ENCODE measurements around the gene NDST3.

Gene NDST3

GRCh38 chr4:118112117-118113046, 78.1 kb downstream of the NDST3 start:
- no peak for DNase-seq (ENCODE audit: low spot score in 2 of 2)
- Mint-ChIP-seq H3K27ac (no peak overlapping the region), H3K4me3 (peak overlapping the region; percentile 9), H3K36me3 (no peaks in the 10 kb centered on the region), H3K4me1 (no peaks in the 10 kb centered on the region), H3K9me3 (peaks cover 2% of the 10 kb centered on the region), H3K27me3 (no peaks in the 10 kb centered on the region)
- ATAC-seq (ENCODE audit: low read depth): no peak

- Mint-ChIP-seq H3K9me3 (peaks cover 2% of the 10 kb centered on the region), H3K27ac (no peak overlapping the region), H3K36me3 (no peaks in the 10 kb centered on the region), H3K4me1 (no peaks in the 10 kb centered on the region), H3K27me3 (no peaks in the 10 kb centered on the region), H3K4me3 (no peak overlapping the region)
- DNase-seq (ENCODE audit: low spot score in 2 of 2): no peak
- ATAC-seq (ENCODE audit: low read depth): peak; percentile 41
Measured at GRCh38 chr4:118113220-118113619, 78.9 kb downstream of the NDST3 start.

DNA sequence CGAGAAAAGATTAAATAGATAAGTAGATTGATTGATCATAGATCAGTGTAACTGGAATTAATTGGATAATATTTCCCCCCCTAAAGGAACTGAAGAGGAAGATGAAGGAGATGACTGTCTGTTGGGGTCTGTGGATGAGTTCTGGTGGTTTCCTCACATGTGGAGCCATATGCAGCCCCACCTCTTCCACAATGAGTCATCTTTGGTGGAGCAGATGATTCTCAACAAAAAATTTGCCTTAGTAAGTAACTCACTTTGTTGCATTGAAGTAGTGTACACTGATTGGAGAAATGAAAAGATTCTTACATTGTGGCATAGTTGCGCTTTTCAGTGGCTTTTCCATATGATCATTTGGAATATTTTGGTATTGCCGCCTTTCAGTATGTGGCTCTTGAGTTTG, 80.4 kb downstream of the NDST3 start:
- DNase-seq (ENCODE audit: low spot score in 2 of 2): no peak
- Mint-ChIP-seq H3K4me1 (no peaks in the 10 kb centered on the region), H3K36me3 (no peaks in the 10 kb centered on the region), H3K27me3 (no peaks in the 10 kb centered on the region), H3K27ac (no peak overlapping the region), H3K9me3 (peaks cover 2% of the 10 kb centered on the region), H3K4me3 (no peak overlapping the region)
- ATAC-seq (ENCODE audit: low read depth): no peak

GRCh38 chr4:118120120-118120760, 86.0 kb downstream of the NDST3 start:
- H3K9me3 Mint-ChIP-seq: peaks cover 3% of the 10 kb centered on the region
- no peak for DNase-seq (ENCODE audit: low spot score in 2 of 2)
- no peak overlapping the region for H3K27ac Mint-ChIP-seq
- ATAC-seq (ENCODE audit: low read depth): no peak
- H3K36me3 Mint-ChIP-seq: no peaks in the 10 kb centered on the region
- no peaks in the 10 kb centered on the region for H3K4me1 Mint-ChIP-seq
- no peaks in the 10 kb centered on the region for H3K27me3 Mint-ChIP-seq
- H3K4me3 Mint-ChIP-seq: no peak overlapping the region

- no peaks in the 10 kb centered on the region for H3K36me3 Mint-ChIP-seq
- H3K4me3 Mint-ChIP-seq: no peak overlapping the region
- H3K4me1 Mint-ChIP-seq: no peaks in the 10 kb centered on the region
- no peak overlapping the region for H3K27ac Mint-ChIP-seq
- ATAC-seq (ENCODE audit: low read depth) (no peak), DNase-seq (ENCODE audit: low spot score in 2 of 2) (no peak)
- H3K9me3 Mint-ChIP-seq: peaks cover 9% of the 10 kb centered on the region
- H3K27me3 Mint-ChIP-seq: no peaks in the 10 kb centered on the region
Measured at GRCh38 chr4:118124997-118125396, 90.7 kb downstream of the NDST3 start.

DNA sequence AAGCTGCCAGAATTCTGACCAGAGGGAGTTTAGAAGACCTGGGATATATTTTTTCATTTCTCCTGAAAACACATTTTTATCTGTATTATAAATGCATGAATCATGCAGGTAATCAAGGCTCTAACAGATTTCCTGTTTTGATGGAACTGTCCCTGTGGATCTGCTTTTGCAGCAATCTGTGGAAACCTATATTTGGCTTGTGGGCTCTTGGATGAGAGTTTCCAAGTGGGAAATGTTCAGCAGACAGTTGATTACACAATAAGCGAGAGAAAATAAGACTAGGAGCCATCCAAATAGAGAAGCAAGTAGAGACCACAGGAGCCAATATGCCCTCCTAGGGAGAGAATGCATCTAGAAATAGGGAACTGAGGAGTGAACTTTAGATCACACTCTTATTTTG, 105.0 kb downstream of the NDST3 start:
- no peak for ATAC-seq (ENCODE audit: low read depth)
- no peaks in the 10 kb centered on the region for H3K36me3 Mint-ChIP-seq
- no peak overlapping the region for H3K27ac Mint-ChIP-seq
- H3K4me1 Mint-ChIP-seq: no peaks in the 10 kb centered on the region
- no peak overlapping the region for H3K4me3 Mint-ChIP-seq
- DNase-seq (ENCODE audit: low spot score in 2 of 2): no peak
- H3K9me3 Mint-ChIP-seq: peaks cover 4% of the 10 kb centered on the region
- no peaks in the 10 kb centered on the region for H3K27me3 Mint-ChIP-seq

DNA sequence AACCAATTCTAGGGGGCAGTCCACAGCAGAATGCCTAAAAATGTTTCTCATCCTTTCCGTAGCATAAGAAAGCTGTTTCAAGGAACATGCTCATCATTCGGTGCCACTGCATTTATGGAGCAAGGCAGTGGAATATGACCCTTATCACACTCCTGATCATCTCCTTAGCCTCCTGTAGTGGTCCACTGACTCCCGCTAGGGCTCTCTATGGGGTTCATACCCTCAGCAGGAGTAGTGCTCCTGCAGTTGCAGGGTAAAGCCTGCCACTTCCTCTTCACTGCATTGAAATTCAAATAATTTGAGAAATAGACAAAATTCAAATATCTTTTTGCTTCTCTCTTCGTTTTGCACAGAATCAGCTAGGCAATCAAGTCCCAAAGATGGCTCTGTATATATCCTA, 107.0 kb downstream of the NDST3 start:
- no peaks in the 10 kb centered on the region for H3K4me1 Mint-ChIP-seq

DNA sequence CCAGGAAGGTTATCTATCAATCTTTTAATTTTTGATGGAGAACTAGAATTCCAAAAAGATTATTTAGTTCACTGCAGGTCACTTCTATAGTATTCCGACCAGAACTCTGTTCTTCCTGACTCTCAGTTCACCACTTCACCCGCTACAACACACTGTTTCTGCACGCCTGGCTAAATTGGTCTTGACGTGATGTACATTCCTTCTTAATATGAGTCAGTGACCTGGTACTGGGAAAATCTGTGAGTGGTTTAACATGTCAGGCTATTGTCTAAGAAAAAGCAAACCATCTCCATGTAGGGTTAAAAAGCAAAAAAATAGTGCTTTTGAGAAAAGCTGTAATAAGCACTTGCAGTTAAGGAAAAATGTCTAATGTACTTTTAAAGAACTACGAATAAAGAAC, 120.4 kb downstream of the NDST3 start:
- ATAC-seq (ENCODE audit: low read depth) (no peak), DNase-seq (ENCODE audit: low spot score in 2 of 2) (no peak)
- Mint-ChIP-seq H3K27ac (no peak overlapping the region), H3K27me3 (no peaks in the 10 kb centered on the region), H3K4me1 (no peaks in the 10 kb centered on the region), H3K4me3 (no peak overlapping the region), H3K9me3 (peaks cover 5% of the 10 kb centered on the region), H3K36me3 (no peaks in the 10 kb centered on the region)

More for the DNA sequence above, 107.0 kb downstream of the NDST3 start:
- Mint-ChIP-seq H3K9me3 (peaks cover 4% of the 10 kb centered on the region), H3K27me3 (no peaks in the 10 kb centered on the region), H3K36me3 (no peaks in the 10 kb centered on the region), H3K27ac (no peak overlapping the region), H3K4me3 (no peak overlapping the region)
- ATAC-seq (ENCODE audit: low read depth) (no peak), DNase-seq (ENCODE audit: low spot score in 2 of 2) (no peak)

DNA sequence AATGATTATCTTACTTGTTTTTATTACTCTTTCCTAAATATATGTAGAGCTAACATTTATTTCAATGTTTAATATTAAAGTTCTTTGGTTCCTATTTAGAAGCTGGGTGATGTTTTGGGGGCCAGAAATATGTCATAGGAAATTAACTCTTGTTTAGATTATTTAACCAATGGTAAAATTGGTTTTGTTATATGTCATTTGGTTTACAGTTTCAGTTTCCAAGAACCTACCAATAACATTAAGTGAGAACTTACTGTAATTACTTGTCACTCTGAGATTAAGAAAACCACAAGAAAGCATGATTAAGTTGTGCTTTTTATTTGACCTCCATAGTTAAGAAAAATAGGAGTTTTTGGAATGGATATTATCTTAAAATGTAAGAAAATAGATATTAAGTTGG, 121.2 kb downstream of the NDST3 start:
- ATAC-seq (ENCODE audit: low read depth): no peak
- peaks cover 9% of the 10 kb centered on the region for H3K9me3 Mint-ChIP-seq

GRCh38 chr4:118158763-118159375, 124.6 kb downstream of the NDST3 start:
- DNase-seq (ENCODE audit: low spot score in 2 of 2): no peak
- H3K4me3 Mint-ChIP-seq: no peak overlapping the region
- no peaks in the 10 kb centered on the region for H3K4me1 Mint-ChIP-seq
- no peak for ATAC-seq (ENCODE audit: low read depth)
- H3K27me3 Mint-ChIP-seq: no peaks in the 10 kb centered on the region
- no peaks in the 10 kb centered on the region for H3K36me3 Mint-ChIP-seq
- no peak overlapping the region for H3K27ac Mint-ChIP-seq
- H3K9me3 Mint-ChIP-seq: peaks cover 9% of the 10 kb centered on the region

More for the DNA sequence above, 121.2 kb downstream of the NDST3 start:
- Mint-ChIP-seq H3K27me3 (no peaks in the 10 kb centered on the region), H3K4me1 (no peaks in the 10 kb centered on the region), H3K4me3 (no peak overlapping the region), H3K36me3 (no peaks in the 10 kb centered on the region), H3K27ac (no peak overlapping the region)
- no peak for DNase-seq (ENCODE audit: low spot score in 2 of 2)

GRCh38 chr4:118167306-118167705, 133.0 kb downstream of the NDST3 start:
- Mint-ChIP-seq H3K4me3 (no peak overlapping the region), H3K36me3 (no peaks in the 10 kb centered on the region), H3K27me3 (no peaks in the 10 kb centered on the region), H3K9me3 (peaks cover 5% of the 10 kb centered on the region), H3K27ac (no peak overlapping the region), H3K4me1 (no peaks in the 10 kb centered on the region)
- ATAC-seq (ENCODE audit: low read depth): no peak
- DNase-seq (ENCODE audit: low spot score in 2 of 2): no peak

DNA sequence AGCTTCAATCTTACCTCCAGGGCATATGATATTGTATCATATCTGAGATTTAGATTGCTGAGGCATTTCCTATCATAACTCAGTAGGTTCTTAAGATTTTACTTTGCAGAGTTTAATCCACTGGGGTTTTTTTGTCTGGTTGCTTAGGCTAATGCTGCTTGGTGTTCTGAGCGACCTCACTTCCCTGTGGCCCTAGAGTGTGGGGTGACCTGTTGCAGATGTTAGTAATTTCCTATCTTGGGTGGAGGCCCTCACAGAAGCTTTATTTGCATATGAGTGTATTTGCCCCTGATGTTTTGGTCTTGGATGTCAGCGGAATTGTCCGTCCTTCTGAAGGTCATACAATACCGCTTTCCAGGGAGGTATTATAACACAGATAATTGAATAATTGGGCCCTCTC, 137.1 kb downstream of the NDST3 start:
- DNase-seq (ENCODE audit: low spot score in 2 of 2) (no peak), ATAC-seq (ENCODE audit: low read depth) (no peak)
- H3K36me3 Mint-ChIP-seq: no peaks in the 10 kb centered on the region
- no peak overlapping the region for H3K27ac Mint-ChIP-seq
- no peaks in the 10 kb centered on the region for H3K9me3 Mint-ChIP-seq
- H3K27me3 Mint-ChIP-seq: no peaks in the 10 kb centered on the region
- no peak overlapping the region for H3K4me3 Mint-ChIP-seq
- H3K4me1 Mint-ChIP-seq: no peaks in the 10 kb centered on the region

- Mint-ChIP-seq H3K4me1 (no peaks in the 10 kb centered on the region), H3K27ac (no peak overlapping the region), H3K27me3 (no peaks in the 10 kb centered on the region), H3K4me3 (no peak overlapping the region), H3K9me3 (no peaks in the 10 kb centered on the region), H3K36me3 (no peaks in the 10 kb centered on the region)
- ATAC-seq (ENCODE audit: low read depth): no peak
- DNase-seq (ENCODE audit: low spot score in 2 of 2): no peak
Measured at GRCh38 chr4:118173126-118173525, 138.8 kb downstream of the NDST3 start.

DNA sequence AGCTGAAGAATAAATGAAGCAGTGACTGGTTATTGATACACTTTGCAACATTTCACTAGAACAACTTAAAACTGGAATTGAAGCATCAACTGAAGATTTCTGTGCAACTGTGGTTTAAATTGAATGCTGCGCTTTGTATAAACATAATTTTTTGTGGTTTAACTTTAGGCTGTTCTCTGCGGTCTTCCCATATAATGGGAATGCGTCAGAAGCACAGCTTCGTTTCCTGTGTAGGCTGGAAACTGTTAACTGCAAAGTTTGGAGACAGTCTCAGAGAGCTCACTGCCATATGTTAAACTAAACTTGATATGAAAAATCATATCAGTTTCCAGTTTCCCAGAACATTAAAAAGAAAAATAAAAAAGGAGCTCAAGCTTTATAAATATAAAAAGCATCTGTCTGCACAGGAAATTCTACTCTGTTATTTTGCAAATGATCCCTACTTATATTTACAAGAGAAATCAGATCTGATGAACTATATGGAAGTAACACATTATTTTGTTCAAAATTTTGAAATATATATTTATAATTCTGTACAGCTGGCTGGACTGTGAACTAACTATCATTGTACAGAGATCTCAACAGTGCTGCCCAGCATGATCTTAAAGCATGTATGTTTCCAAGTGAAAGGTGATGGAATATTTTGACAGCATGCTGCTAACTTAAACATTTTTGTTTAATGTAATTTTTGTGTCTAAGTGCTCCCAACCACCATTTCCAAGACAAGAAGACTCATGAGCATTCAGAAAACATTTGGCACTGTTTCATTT, 139.9 kb downstream of the NDST3 start:
- Mint-ChIP-seq H3K4me1 (no peaks in the 10 kb centered on the region), H3K4me3 (no peak overlapping the region), H3K27ac (no peak overlapping the region), H3K27me3 (no peaks in the 10 kb centered on the region), H3K36me3 (no peaks in the 10 kb centered on the region), H3K9me3 (no peaks in the 10 kb centered on the region)
- no peak for ATAC-seq (ENCODE audit: low read depth)
- no peak for DNase-seq (ENCODE audit: low spot score in 2 of 2)

Data from memory B cell (primary cell).